Caco-2 (cell line): ENCODE data around the gene SGPP1. TPM values are rescaled to one million over a fixed set of nuclear protein-coding genes. Genes with fewer than 3 reads are reported as not detected.

Source experiments
- BruUV-seq: library from RNA; stranded (reverse); fragments of 400-500 nt; replicated peaks from 2 replicates; lab custom pipeline; 2021; lab: Mats Ljungman, UMichigan
- CTCF ChIA-PET: fragments of 300-600 bp; sonication (Branson Sonifier 250); formaldehyde crosslinking; loops from one replicate; lab custom pipeline; 2022; ENCODE audit warnings: antibody characterized with exemption; lab: Charles Lee
- POLR2A ChIA-PET: fragments of 300-600 bp; sonication (Branson Sonifier 250); formaldehyde crosslinking; loops from one replicate; lab custom pipeline; 2022; ENCODE audit warnings: antibody characterized with exemption; lab: Charles Lee
- DNase-seq, 2 experiments: peaks; one replicate each; pipeline versions ENCODE4 v3.0.0 to v3.0.0-alpha.2; 2020 to 2022
- H3K27me3 ChIP-seq: replicated peaks from 2 replicates; pipeline ENCODE4 v1.6.0; 2011; ENCODE audit warnings: low read length; ENCODE audit not compliant: control insufficient read depth, insufficient read depth
- H3K36me3 ChIP-seq: 2 replicates; pipeline ENCODE4 v1.5.1; 2011; ENCODE audit warnings: low read length; ENCODE audit not compliant: control insufficient read depth, insufficient read depth
- H3K4me1 ChIP-seq: fragments of 250-450 bp; sonication (Bioruptor Pico); 2 replicates; pipeline ENCODE4 v1.5.1; 2020; ENCODE audit warnings: mild to moderate bottlenecking
- H3K4me3 ChIP-seq: 2 replicates; pipeline ENCODE4 v1.5.1; 2011; ENCODE audit warnings: low read depth, mild to moderate bottlenecking, control low read depth, low read length
- H3K9me3 ChIP-seq: fragments of 250-450 bp; sonication (Bioruptor Pico); 2 replicates; pipeline ENCODE4 v1.5.1; 2020; ENCODE audit warnings: mild to moderate bottlenecking, moderate library complexity
- H3K27ac Mint-ChIP-seq: one replicate; pipeline ENCODE4 v1.8.0; 2022; ENCODE audit warnings: mixed read lengths; ENCODE audit not compliant: unreplicated experiment
- H3K27me3 Mint-ChIP-seq: one replicate; pipeline ENCODE4 v1.8.0; 2022; ENCODE audit warnings: mixed read lengths; ENCODE audit not compliant: insufficient read depth, unreplicated experiment
- H3K36me3 Mint-ChIP-seq: one replicate; pipeline ENCODE4 v1.8.0; 2022; ENCODE audit warnings: mild to moderate bottlenecking, mixed read lengths; ENCODE audit not compliant: insufficient read depth, unreplicated experiment
- H3K4me1 Mint-ChIP-seq: one replicate; pipeline ENCODE4 v1.8.0; 2022; ENCODE audit warnings: low read depth, mixed read lengths; ENCODE audit not compliant: unreplicated experiment
- H3K4me3 Mint-ChIP-seq: one replicate; pipeline ENCODE4 v1.8.0; 2022; ENCODE audit warnings: mild to moderate bottlenecking, moderate library complexity, mixed read lengths; ENCODE audit not compliant: unreplicated experiment
- H3K9me3 Mint-ChIP-seq: one replicate; pipeline ENCODE4 v1.8.0; 2022; ENCODE audit warnings: mixed read lengths; ENCODE audit not compliant: unreplicated experiment
- CTCF ChIP-seq, 2 experiments: fragments of 200-600 bp in 1 of 2; IDR thresholded peaks; 1 replicate in 1 of 2; 2 replicates in 1 of 2; pipeline versions ENCODE4 v1.5.1 to v1.8.0; 2011 to 2022; ENCODE audit warnings: antibody characterized with exemption in 1 of 2, control low read depth in 1 of 2, inconsistent platforms in 1 of 2, low read depth in 1 of 2, low read length in 1 of 2, mild to moderate bottlenecking in 1 of 2, moderate library complexity in 1 of 2; ENCODE audit not compliant: insufficient read depth in 1 of 2, severe bottlenecking in 1 of 2, unreplicated experiment in 1 of 2
- intact Hi-C: fragments of 100-400 bp; cut with micrococcal nuclease; formaldehyde crosslinking; loops from one replicate; pipeline ENCODE4 v1.10.0; 2022; ENCODE audit not compliant: unreplicated experiment
- total RNA-seq: library from RNA; stranded (reverse); gene quantifications from 2 replicates; pipeline ENCODE4 v1.2.3, GENCODE V29; 2022

SGPP1 gene
- total RNA-seq, 1 experiment from 2014 or later = 16.9 TPM

- H3K27me3 Mint-ChIP-seq = no peaks in the 10 kb centered on the region
- ChIA-PET CTCF (no interaction called here), POLR2A (no interaction called here)
- Histone ChIP-seq H3K27me3 (no peaks in the 10 kb centered on the region), H3K4me3 (no peak overlapping the region), H3K9me3 (peaks cover 22% of the 10 kb centered on the region), H3K4me1 (no peaks in the 10 kb centered on the region), H3K36me3 (no peaks in the 10 kb centered on the region)
- H3K36me3 Mint-ChIP-seq = peaks cover 26% of the 10 kb centered on the region
- intact Hi-C loops = no loop called here
- no TSS peak for BruUV-seq
- TF ChIP-seq CTCF (IDR thresholded peaks at IDR 0.05; ENCODE audit: insufficient read depth in 1 of 2, low read depth in 1 of 2, low read length in 1 of 2, severe bottlenecking in 1 of 2, unreplicated experiment in 1 of 2) = no peak
- H3K9me3 Mint-ChIP-seq = peaks cover 17% of the 10 kb centered on the region
- H3K4me3 Mint-ChIP-seq = no peak overlapping the region
- DNase-seq = no peak
- no peak overlapping the region for H3K27ac Mint-ChIP-seq
- H3K4me1 Mint-ChIP-seq = no peaks in the 10 kb centered on the region
These were observed 12.5 kb downstream of the SGPP1 start for GRCh38 chr14:63715360-63715759.

- intact Hi-C loops = no loop called here
These were observed 14.1 kb downstream of the SGPP1 start for GRCh38 chr14:63713764-63714163.

GRCh38 chr14:63713058-63713457, 14.8 kb downstream of the SGPP1 start:
- intact Hi-C loops = no loop called here
- H3K4me3 ChIP-seq = no peak overlapping the region
- peaks cover 13% of the 10 kb centered on the region for H3K9me3 ChIP-seq
- no peak overlapping the region for H3K27ac Mint-ChIP-seq
- no peak for DNase-seq
- H3K36me3 ChIP-seq = no peaks in the 10 kb centered on the region
- POLR2A ChIA-PET = no interaction called here
- no TSS peak for BruUV-seq
- H3K27me3 Mint-ChIP-seq = no peaks in the 10 kb centered on the region
- H3K4me1 Mint-ChIP-seq = no peaks in the 10 kb centered on the region
- CTCF ChIA-PET = interaction anchor here (0.6 kb wide), 1 partner anchor 36 kb away, joined by 4 read pairs; no protein-coding TSS in a partner anchor
- H3K27me3 ChIP-seq = no peaks in the 10 kb centered on the region
- no peak overlapping the region for H3K4me3 Mint-ChIP-seq
- no peak for TF ChIP-seq CTCF (IDR thresholded peaks at IDR 0.05; ENCODE audit: insufficient read depth in 1 of 2, low read depth in 1 of 2, low read length in 1 of 2, severe bottlenecking in 1 of 2, unreplicated experiment in 1 of 2)
- no peaks in the 10 kb centered on the region for H3K4me1 ChIP-seq
- peaks cover 9% of the 10 kb centered on the region for H3K9me3 Mint-ChIP-seq
- H3K36me3 Mint-ChIP-seq = peaks cover 19% of the 10 kb centered on the region

More at GRCh38 chr14:63713764-63714163, 14.1 kb downstream of the SGPP1 start:
- TF ChIP-seq CTCF (IDR thresholded peaks at IDR 0.05; ENCODE audit: insufficient read depth in 1 of 2, low read depth in 1 of 2, low read length in 1 of 2, severe bottlenecking in 1 of 2, unreplicated experiment in 1 of 2) = no peak
- Histone ChIP-seq H3K27me3 (no peaks in the 10 kb centered on the region), H3K36me3 (no peaks in the 10 kb centered on the region), H3K4me3 (no peak overlapping the region), H3K9me3 (peaks cover 18% of the 10 kb centered on the region), H3K4me1 (no peaks in the 10 kb centered on the region)
- Mint-ChIP-seq H3K4me3 (no peak overlapping the region), H3K9me3 (peaks cover 9% of the 10 kb centered on the region), H3K36me3 (peaks cover 19% of the 10 kb centered on the region), H3K27ac (no peak overlapping the region), H3K4me1 (no peaks in the 10 kb centered on the region), H3K27me3 (no peaks in the 10 kb centered on the region)
- DNase-seq = no peak
- POLR2A ChIA-PET = no interaction called here
- CTCF ChIA-PET = interaction anchor here (0.6 kb wide), 1 partner anchor 35 kb away, joined by 4 read pairs; no protein-coding TSS in a partner anchor
- no TSS peak for BruUV-seq
